Trophoblast cell (in vitro differentiated cells and primary cell): ENCODE results near the gene CTNNA3.

ENCODE experiments used
- DNase-seq, 2 donors: peaks; one replicate each; pipeline ENCODE4 v3.0.0-alpha.2; 2016
- H2AFZ ChIP-seq: 2 replicates; pipeline ENCODE4 v1.6.1; 2013; ENCODE audit warnings: low read length, moderate library complexity, mild to moderate bottlenecking; ENCODE audit not compliant: insufficient read depth, poor library complexity
- H2AK5ac ChIP-seq: 2 replicates; pipeline ENCODE4 v1.6.1; 2013; ENCODE audit warnings: mild to moderate bottlenecking, low read length
- H2BK120ac ChIP-seq: 2 replicates; pipeline ENCODE4 v1.6.1; 2013; ENCODE audit warnings: low read length, mild to moderate bottlenecking, moderate library complexity; ENCODE audit not compliant: insufficient read depth, poor library complexity
- H2BK12ac ChIP-seq: 2 replicates; pipeline ENCODE4 v1.6.1; 2013; ENCODE audit warnings: mild to moderate bottlenecking, low read length, moderate library complexity
- H2BK5ac ChIP-seq: 2 replicates; pipeline ENCODE4 v1.6.1; 2013; ENCODE audit warnings: low read length, low read depth, moderate library complexity, mild to moderate bottlenecking; ENCODE audit not compliant: poor library complexity
- H3K14ac ChIP-seq: 2 replicates; pipeline ENCODE4 v1.6.1; 2013; ENCODE audit warnings: mild to moderate bottlenecking, low read length
- H3K18ac ChIP-seq: 2 replicates; pipeline ENCODE4 v1.6.1; 2013; ENCODE audit warnings: mild to moderate bottlenecking, low read length
- H3K23ac ChIP-seq: 2 replicates; pipeline ENCODE4 v1.6.1; 2013; ENCODE audit warnings: low read length
- H3K27ac ChIP-seq: 2 replicates; pipeline ENCODE4 v1.5.1; 2013; ENCODE audit warnings: low read depth, mild to moderate bottlenecking, inconsistent platforms, low read length, moderate library complexity
- H3K27me3 ChIP-seq: 2 replicates; pipeline ENCODE4 v1.6.1; 2013; ENCODE audit warnings: inconsistent platforms, mild to moderate bottlenecking, low read length, moderate library complexity; ENCODE audit not compliant: insufficient read depth
- H3K36me3 ChIP-seq, 2 experiments: 1 replicate in 1 of 2; 2 replicates in 1 of 2; pipeline ENCODE4 v1.6.1; 2013; ENCODE audit warnings: low read length in 2 of 2, mild to moderate bottlenecking in 2 of 2, moderate library complexity in 1 of 2; ENCODE audit not compliant: insufficient read depth in 2 of 2, control insufficient read depth in 1 of 2
- H3K4ac ChIP-seq: 2 replicates; pipeline ENCODE4 v1.6.1; 2013; ENCODE audit warnings: low read depth, mild to moderate bottlenecking, low read length, moderate library complexity
- H3K4me1 ChIP-seq, 2 experiments: 1 replicate in 1 of 2; 2 replicates in 1 of 2; pipeline ENCODE4 v1.6.1; 2013; ENCODE audit warnings: low read length in 2 of 2, mild to moderate bottlenecking in 2 of 2, moderate library complexity in 1 of 2; ENCODE audit not compliant: insufficient read depth in 2 of 2, control insufficient read depth in 1 of 2
- H3K4me2 ChIP-seq: 2 replicates; pipeline ENCODE4 v1.6.1; 2013; ENCODE audit warnings: inconsistent platforms, mild to moderate bottlenecking, low read length, moderate library complexity
- H3K4me3 ChIP-seq: 2 replicates; pipeline ENCODE4 v1.5.1; 2013; ENCODE audit warnings: mild to moderate bottlenecking, low read depth, low read length, inconsistent platforms
- H3K79me1 ChIP-seq: one replicate; pipeline ENCODE4 v1.6.1; 2013; ENCODE audit warnings: low read length
- H3K79me2 ChIP-seq: 2 replicates; pipeline ENCODE4 v1.6.1; 2013; ENCODE audit warnings: low read length, mild to moderate bottlenecking; ENCODE audit not compliant: control insufficient read depth, insufficient read depth, poor library complexity
- H3K9ac ChIP-seq: 2 replicates; pipeline ENCODE4 v1.6.1; 2013; ENCODE audit warnings: mild to moderate bottlenecking, low read length
- H3K9me3 ChIP-seq: 2 replicates; pipeline ENCODE4 v1.6.1; 2013; ENCODE audit warnings: low read depth, mild to moderate bottlenecking, control low read depth, inconsistent platforms, low read length; ENCODE audit not compliant: insufficient read depth
- H4K12ac ChIP-seq: 2 replicates; pipeline ENCODE4 v1.6.1; 2013; ENCODE audit warnings: low read depth, mild to moderate bottlenecking, low read length, moderate library complexity
- H4K8ac ChIP-seq: 2 replicates; pipeline ENCODE4 v1.6.1; 2013; ENCODE audit warnings: low read depth, mild to moderate bottlenecking, low read length, moderate library complexity
- H4K91ac ChIP-seq: one replicate; pipeline ENCODE4 v1.6.1; 2013; ENCODE audit warnings: low read depth, mild to moderate bottlenecking, low read length, moderate library complexity
- WGBS: extraction: QIAGEN DNeasy Blood & Tissue Kit; methylation state at CpG from one replicate; pipeline ENCODE4 v1.1.7; 2013; ENCODE audit warnings: missing lambda C conversion rate; ENCODE audit not compliant: insufficient read length, insufficient coverage; ENCODE audit errors: extremely low coverage; 5-methylcytosine and 5-hydroxymethylcytosine counted together

CTNNA3 gene

DNA sequence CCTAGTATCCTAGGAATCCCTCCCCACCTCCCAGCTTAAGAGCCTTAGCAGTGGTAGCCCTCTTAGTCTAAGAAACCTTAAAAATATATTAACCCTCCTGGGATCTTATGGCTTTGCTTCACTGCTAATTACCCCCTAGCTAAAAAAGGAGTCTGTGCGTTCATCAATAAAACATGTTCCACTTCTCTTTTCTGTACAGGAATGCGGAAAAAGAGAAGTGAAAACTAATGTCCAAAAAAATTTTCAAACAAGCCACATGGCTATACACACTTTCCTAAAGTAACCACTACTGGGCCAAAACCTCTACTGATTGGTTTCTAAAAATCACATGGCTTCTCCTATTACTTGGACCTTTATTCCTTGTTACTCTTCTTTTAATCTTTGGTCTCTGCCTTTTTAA lies 1437.3 kb downstream of the CTNNA3 start:
- Histone ChIP-seq H3K4me1 (peaks cover 0 to 2% of the 10 kb centered on the region in 2 experiments), H4K8ac (no peak overlapping the region), H3K79me2 (no peaks in the 10 kb centered on the region), H3K4me3 (no peak overlapping the region), H3K9ac (no peak overlapping the region), H4K12ac (no peak overlapping the region), H3K79me1 (no peaks in the 10 kb centered on the region), H2BK12ac (no peak overlapping the region), H3K4ac (no peak overlapping the region), H3K4me2 (no peak overlapping the region), H3K27ac (no peak overlapping the region), H3K9me3 (no peaks in the 10 kb centered on the region), H2AFZ (no peak overlapping the region), H2BK120ac (no peak overlapping the region), H3K36me3 (no peaks in the 10 kb centered on the region), H3K18ac (no peak overlapping the region), H4K91ac (no peak overlapping the region), H2BK5ac (no peak overlapping the region), H3K14ac (no peak overlapping the region), H3K23ac (no peak overlapping the region), H3K27me3 (no peaks in the 10 kb centered on the region), H2AK5ac (no peak overlapping the region)
- no peak for DNase-seq
- no CpG with 5 or more reads among the region's 2 CpGs for WGBS

DNA sequence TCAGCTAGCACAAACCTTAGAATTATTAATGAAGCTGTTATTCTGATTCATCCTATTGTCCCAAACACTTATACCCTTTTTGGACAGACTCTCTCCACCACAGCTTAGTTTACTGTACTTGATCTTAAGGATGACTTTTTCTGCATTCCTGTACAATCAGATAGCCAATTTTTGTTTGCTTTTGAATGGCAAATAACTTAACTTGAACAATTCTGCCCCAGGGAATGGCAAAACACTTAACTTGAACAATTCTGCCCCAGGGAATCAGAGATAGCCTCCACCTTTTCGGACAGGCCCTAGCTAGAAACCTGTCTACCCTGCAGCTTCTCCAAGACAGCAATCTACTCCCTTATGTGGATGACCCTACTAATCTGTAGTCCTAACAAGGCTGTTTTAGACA lies 1438.2 kb downstream of the CTNNA3 start:
- no CpG with 5 or more reads among the region's 1 CpG for WGBS
- Histone ChIP-seq H2AK5ac (no peak overlapping the region), H3K36me3 (no peaks in the 10 kb centered on the region), H4K91ac (no peak overlapping the region), H3K27me3 (no peaks in the 10 kb centered on the region), H3K23ac (no peak overlapping the region), H3K27ac (no peak overlapping the region), H2AFZ (no peak overlapping the region), H2BK12ac (no peak overlapping the region), H3K4ac (no peak overlapping the region), H3K79me1 (no peaks in the 10 kb centered on the region), H3K18ac (no peak overlapping the region), H3K4me2 (no peak overlapping the region), H3K4me3 (no peak overlapping the region), H4K12ac (no peak overlapping the region), H3K79me2 (no peaks in the 10 kb centered on the region), H3K9me3 (no peaks in the 10 kb centered on the region), H3K4me1 (peaks cover 0 to 2% of the 10 kb centered on the region in 2 experiments), H2BK120ac (no peak overlapping the region), H4K8ac (no peak overlapping the region), H2BK5ac (no peak overlapping the region), H3K9ac (no peak overlapping the region), H3K14ac (no peak overlapping the region)
- peak; percentile 5 to 65 for DNase-seq

DNA sequence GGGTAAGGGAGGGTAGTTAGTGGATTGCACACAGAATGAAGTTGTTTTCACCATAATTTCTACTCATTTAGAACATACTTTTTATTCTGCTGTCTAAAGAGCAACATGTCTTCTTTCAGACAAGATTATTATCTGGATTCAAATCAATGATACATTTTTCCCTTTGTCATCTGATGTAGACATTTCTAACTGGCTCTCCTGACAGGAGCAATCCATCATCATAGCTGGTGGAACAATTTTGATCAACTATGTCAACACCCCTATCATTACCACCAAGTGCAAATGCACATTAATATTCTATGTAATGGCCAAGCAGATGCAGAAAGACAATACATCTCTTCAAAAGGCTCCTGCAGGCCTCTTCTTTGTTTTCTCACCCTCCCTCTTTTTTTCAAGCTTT lies 1443.0 kb downstream of the CTNNA3 start:
- Histone ChIP-seq H3K79me1 (no peaks in the 10 kb centered on the region), H3K36me3 (no peaks in the 10 kb centered on the region), H3K9me3 (no peaks in the 10 kb centered on the region), H3K4me1 (no peaks in the 10 kb centered on the region), H2AFZ (no peak overlapping the region), H3K27me3 (no peaks in the 10 kb centered on the region), H4K12ac (no peak overlapping the region), H3K27ac (no peak overlapping the region), H2BK5ac (no peak overlapping the region), H2BK12ac (no peak overlapping the region), H3K14ac (no peak overlapping the region), H3K4ac (no peak overlapping the region), H3K23ac (no peak overlapping the region), H2BK120ac (no peak overlapping the region), H3K4me2 (no peak overlapping the region), H3K79me2 (no peaks in the 10 kb centered on the region), H3K9ac (no peak overlapping the region), H3K18ac (no peak overlapping the region), H4K8ac (no peak overlapping the region), H3K4me3 (no peak overlapping the region), H2AK5ac (no peak overlapping the region), H4K91ac (no peak overlapping the region)
- DNase-seq: no peak

DNA sequence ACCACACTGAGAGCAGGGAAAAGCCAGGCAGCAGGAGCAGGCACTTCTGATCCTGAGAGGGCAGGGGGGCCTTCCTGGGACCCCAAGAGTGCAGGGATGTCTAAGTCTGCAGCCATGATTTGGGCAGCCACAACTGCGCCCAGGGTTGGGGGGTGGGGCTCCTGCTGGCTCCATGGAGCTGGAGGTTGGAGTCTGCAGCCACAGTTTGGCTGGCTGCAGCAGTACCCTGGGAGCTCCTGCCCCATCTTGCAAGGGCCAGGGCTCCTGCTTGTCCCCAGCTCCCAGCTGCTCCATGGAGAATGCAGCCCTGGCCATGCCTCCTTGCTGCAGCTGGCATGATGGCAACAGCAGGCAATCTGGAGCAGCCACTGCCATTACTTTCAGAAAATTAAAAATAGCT lies 1449.8 kb downstream of the CTNNA3 start:
- H2AK5ac ChIP-seq: no peak overlapping the region
- WGBS: no CpG with 5 or more reads among the region's 1 CpG
- no peak overlapping the region for H3K14ac ChIP-seq
- H2BK5ac ChIP-seq: no peak overlapping the region
- DNase-seq: no peak
- H3K18ac ChIP-seq: no peak overlapping the region
- no peak overlapping the region for H3K23ac ChIP-seq
- H3K27me3 ChIP-seq: no peaks in the 10 kb centered on the region
- H3K36me3 ChIP-seq: no peaks in the 10 kb centered on the region
- H3K9ac ChIP-seq: no peak overlapping the region
- no peaks in the 10 kb centered on the region for H3K79me1 ChIP-seq
- no peak overlapping the region for H3K27ac ChIP-seq
- H4K8ac ChIP-seq: no peak overlapping the region
- H2BK12ac ChIP-seq: no peak overlapping the region
- no peak overlapping the region for H4K91ac ChIP-seq
- H3K79me2 ChIP-seq: no peaks in the 10 kb centered on the region
- H4K12ac ChIP-seq: no peak overlapping the region
- no peak overlapping the region for H3K4me3 ChIP-seq
- no peak overlapping the region for H3K4me2 ChIP-seq
- H2BK120ac ChIP-seq: no peak overlapping the region
- no peak overlapping the region for H2AFZ ChIP-seq
- no peak overlapping the region for H3K4ac ChIP-seq
- H3K9me3 ChIP-seq: no peaks in the 10 kb centered on the region
- H3K4me1 ChIP-seq: no peaks in the 10 kb centered on the region
